ENCODE results near the gene LPCAT1. TPM values are rescaled to one million over a fixed set of nuclear protein-coding genes. Genes with fewer than 3 reads are reported as not detected.
A peak's percentile ranks its signal among the peaks of the same experiment; 100 is the strongest.

Gene LPCAT1
- total RNA-seq, 1 donor from 2014 or later = 41.9 TPM

DNA sequence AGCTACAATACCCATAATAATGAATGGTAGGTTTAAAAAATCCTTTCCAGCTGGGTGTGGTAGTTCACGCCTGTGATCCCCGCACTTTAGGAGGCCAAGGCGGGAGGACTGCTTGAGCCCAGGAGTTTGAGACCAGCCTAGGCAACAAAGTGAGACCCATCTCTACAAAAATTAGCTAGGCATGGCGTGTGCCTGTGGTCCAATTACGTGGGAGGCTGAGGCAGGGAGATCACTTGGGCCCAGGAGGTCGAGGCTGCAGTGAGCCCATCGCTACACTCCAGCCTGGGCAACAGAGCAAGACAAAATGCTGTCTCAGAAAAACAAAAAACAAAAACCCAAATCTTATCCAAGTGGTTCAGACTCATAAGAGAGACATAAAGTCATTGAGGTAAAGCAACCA lies 44.7 kb downstream of the LPCAT1 start:
- peaks cover 34% of the 10 kb centered on the region for H4K20me1 ChIP-seq (ENCODE audit: insufficient read depth, low read length)
- no peaks in the 10 kb centered on the region for H3K4me1 ChIP-seq (ENCODE audit: insufficient read depth, low read length)
- Mint-ChIP-seq H3K27ac (ENCODE audit: unreplicated experiment) (peak overlapping the region; percentile 18), H3K4me3 (ENCODE audit: unreplicated experiment) (no peak overlapping the region), H3K9me3 (ENCODE audit: unreplicated experiment) (no peaks in the 10 kb centered on the region), H3K4me1 (ENCODE audit: low read depth, unreplicated experiment) (no peaks in the 10 kb centered on the region), H3K27me3 (ENCODE audit: low read depth, unreplicated experiment) (no peaks in the 10 kb centered on the region), H3K36me3 (ENCODE audit: low read depth, unreplicated experiment) (peaks cover 15% of the 10 kb centered on the region)
- no peak overlapping the region for H3K4me3 ChIP-seq (ENCODE audit: insufficient read depth, low read depth, low read length)
- no peaks in the 10 kb centered on the region for H3K27me3 ChIP-seq (ENCODE audit: insufficient read depth, low read length)
- no peaks in the 10 kb centered on the region for H3K9me3 ChIP-seq (ENCODE audit: insufficient read depth, low read depth, low read length)
- no peaks in the 10 kb centered on the region for H3K79me2 ChIP-seq (ENCODE audit: insufficient read depth, low read length)
- H3K27ac ChIP-seq (ENCODE audit: low read depth, low read length) = no peak overlapping the region
- TF ChIP-seq, protein P1, sequence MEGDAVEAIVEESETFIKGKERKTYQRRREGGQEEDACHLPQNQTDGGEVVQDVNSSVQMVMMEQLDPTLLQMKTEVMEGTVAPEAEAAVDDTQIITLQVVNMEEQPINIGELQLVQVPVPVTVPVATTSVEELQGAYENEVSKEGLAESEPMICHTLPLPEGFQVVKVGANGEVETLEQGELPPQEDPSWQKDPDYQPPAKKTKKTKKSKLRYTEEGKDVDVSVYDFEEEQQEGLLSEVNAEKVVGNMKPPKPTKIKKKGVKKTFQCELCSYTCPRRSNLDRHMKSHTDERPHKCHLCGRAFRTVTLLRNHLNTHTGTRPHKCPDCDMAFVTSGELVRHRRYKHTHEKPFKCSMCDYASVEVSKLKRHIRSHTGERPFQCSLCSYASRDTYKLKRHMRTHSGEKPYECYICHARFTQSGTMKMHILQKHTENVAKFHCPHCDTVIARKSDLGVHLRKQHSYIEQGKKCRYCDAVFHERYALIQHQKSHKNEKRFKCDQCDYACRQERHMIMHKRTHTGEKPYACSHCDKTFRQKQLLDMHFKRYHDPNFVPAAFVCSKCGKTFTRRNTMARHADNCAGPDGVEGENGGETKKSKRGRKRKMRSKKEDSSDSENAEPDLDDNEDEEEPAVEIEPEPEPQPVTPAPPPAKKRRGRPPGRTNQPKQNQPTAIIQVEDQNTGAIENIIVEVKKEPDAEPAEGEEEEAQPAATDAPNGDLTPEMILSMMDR (IDR thresholded peaks at IDR 0.05; ENCODE audit: insufficient read depth, low read depth, low read length) = no peak
- no peak for TF ChIP-seq EZH2 (IDR thresholded peaks at IDR 0.05; ENCODE audit: insufficient read depth, low read length)
- no peak overlapping the region for H3K9ac ChIP-seq (ENCODE audit: low read length)
- H3K36me3 ChIP-seq (ENCODE audit: insufficient read depth, low read length) = peaks cover 9% of the 10 kb centered on the region
- no peak overlapping the region for H2AFZ ChIP-seq (ENCODE audit: low read depth, low read length)
- no peak for FAIRE-seq
- no peak overlapping the region for H3K4me2 ChIP-seq (ENCODE audit: low read length)
- no peak for DNase-seq (ENCODE audit: low read depth)

DNA sequence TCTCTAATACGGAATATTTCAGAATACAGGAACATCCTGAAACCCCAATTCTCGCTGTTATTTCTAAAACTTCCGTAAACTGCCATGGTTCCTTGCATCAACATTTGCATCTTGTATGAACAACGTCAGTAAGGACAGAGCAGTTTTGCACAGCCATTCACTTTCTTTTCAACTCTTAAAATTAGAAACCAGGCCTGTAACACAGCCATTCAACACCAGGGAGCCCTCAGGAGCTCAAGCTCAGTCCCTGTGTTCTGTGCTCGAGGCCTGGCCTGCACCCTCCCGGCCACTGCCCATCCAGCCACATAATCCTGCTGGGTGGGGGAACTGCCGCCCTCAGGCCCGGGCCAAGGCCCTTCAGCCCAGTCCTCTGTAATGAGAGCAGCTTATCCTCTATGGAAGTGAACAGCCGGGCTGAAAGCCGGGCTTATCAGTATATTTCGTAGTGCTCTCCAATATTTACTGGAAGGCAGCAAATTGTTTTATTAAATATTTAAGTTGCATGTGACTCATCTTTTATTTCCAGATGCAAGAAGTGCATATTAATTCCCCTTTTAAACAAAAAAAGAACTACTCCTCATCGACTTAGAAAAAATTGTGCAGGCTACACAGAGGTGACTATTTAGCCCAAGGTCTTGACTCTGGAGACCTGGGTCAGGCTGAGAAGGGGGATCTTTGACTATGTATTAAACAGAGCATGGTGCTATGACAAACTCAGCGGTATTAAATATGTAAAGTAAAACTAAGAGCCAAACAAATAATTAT lies 45.3 kb downstream of the LPCAT1 start:
- Histone ChIP-seq H3K4me1 (ENCODE audit: insufficient read depth, low read length) (no peaks in the 10 kb centered on the region), H3K79me2 (ENCODE audit: insufficient read depth, low read length) (no peaks in the 10 kb centered on the region), H3K4me3 (ENCODE audit: insufficient read depth, low read depth, low read length) (no peak overlapping the region), H3K36me3 (ENCODE audit: insufficient read depth, low read length) (peaks cover 9% of the 10 kb centered on the region), H2AFZ (ENCODE audit: low read depth, low read length) (no peak overlapping the region), H3K4me2 (ENCODE audit: low read length) (no peak overlapping the region), H4K20me1 (ENCODE audit: insufficient read depth, low read length) (peaks cover 32% of the 10 kb centered on the region), H3K27me3 (ENCODE audit: insufficient read depth, low read length) (no peaks in the 10 kb centered on the region), H3K27ac (ENCODE audit: low read depth, low read length) (no peak overlapping the region), H3K9ac (ENCODE audit: low read length) (no peak overlapping the region), H3K9me3 (ENCODE audit: insufficient read depth, low read depth, low read length) (no peaks in the 10 kb centered on the region)
- no peak overlapping the region for H3K27ac Mint-ChIP-seq (ENCODE audit: unreplicated experiment)
- H3K9me3 Mint-ChIP-seq (ENCODE audit: unreplicated experiment) = no peaks in the 10 kb centered on the region
- no peak for FAIRE-seq
- H3K36me3 Mint-ChIP-seq (ENCODE audit: low read depth, unreplicated experiment) = peaks cover 20% of the 10 kb centered on the region
- no peaks in the 10 kb centered on the region for H3K27me3 Mint-ChIP-seq (ENCODE audit: low read depth, unreplicated experiment)
- no peaks in the 10 kb centered on the region for H3K4me1 Mint-ChIP-seq (ENCODE audit: low read depth, unreplicated experiment)
- H3K4me3 Mint-ChIP-seq (ENCODE audit: unreplicated experiment) = no peak overlapping the region
- no peak for DNase-seq (ENCODE audit: low read depth)
- TF ChIP-seq, protein P1 (IDR thresholded peaks at IDR 0.05; ENCODE audit: insufficient read depth, low read depth, low read length) = no peak

DNA sequence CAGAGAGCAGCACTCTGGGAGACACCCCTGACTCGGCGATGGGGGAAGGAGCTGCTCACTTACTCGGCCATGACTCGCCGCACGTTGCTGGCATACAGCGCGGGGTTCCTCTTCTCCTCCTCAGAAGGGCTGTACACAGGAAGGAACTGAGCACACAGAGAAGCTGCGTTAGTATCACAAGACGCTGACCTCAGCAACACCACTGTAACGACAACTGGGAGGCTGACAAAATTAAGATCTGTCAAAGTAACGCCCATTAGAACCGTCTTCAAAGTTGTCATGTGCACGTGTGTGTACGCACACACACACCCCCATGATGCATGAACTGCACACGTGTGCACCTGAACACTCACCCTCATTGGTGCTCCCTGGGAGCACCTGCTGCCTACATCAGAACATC lies 46.4 kb downstream of the LPCAT1 start:
- Histone ChIP-seq H3K4me2 (ENCODE audit: low read length) (no peak overlapping the region), H3K9me3 (ENCODE audit: insufficient read depth, low read depth, low read length) (no peaks in the 10 kb centered on the region)
- no peak overlapping the region for H3K27ac Mint-ChIP-seq (ENCODE audit: unreplicated experiment)

More for the DNA sequence above, 46.4 kb downstream of the LPCAT1 start:
- Histone ChIP-seq H4K20me1 (ENCODE audit: insufficient read depth, low read length) (peaks cover 26% of the 10 kb centered on the region), H3K9ac (ENCODE audit: low read length) (no peak overlapping the region), H3K4me3 (ENCODE audit: insufficient read depth, low read depth, low read length) (no peak overlapping the region), H2AFZ (ENCODE audit: low read depth, low read length) (no peak overlapping the region), H3K27ac (ENCODE audit: low read depth, low read length) (no peak overlapping the region), H3K79me2 (ENCODE audit: insufficient read depth, low read length) (no peaks in the 10 kb centered on the region), H3K27me3 (ENCODE audit: insufficient read depth, low read length) (no peaks in the 10 kb centered on the region), H3K4me1 (ENCODE audit: insufficient read depth, low read length) (no peaks in the 10 kb centered on the region), H3K36me3 (ENCODE audit: insufficient read depth, low read length) (peaks cover 9% of the 10 kb centered on the region)
- peaks cover 21% of the 10 kb centered on the region for H3K36me3 Mint-ChIP-seq (ENCODE audit: low read depth, unreplicated experiment)
- H3K4me3 Mint-ChIP-seq (ENCODE audit: unreplicated experiment) = no peak overlapping the region
- no peak for DNase-seq (ENCODE audit: low read depth)
- H3K4me1 Mint-ChIP-seq (ENCODE audit: low read depth, unreplicated experiment) = no peaks in the 10 kb centered on the region
- no peaks in the 10 kb centered on the region for H3K9me3 Mint-ChIP-seq (ENCODE audit: unreplicated experiment)
- no peak for FAIRE-seq
- TF ChIP-seq EZH2 (IDR thresholded peaks at IDR 0.05; ENCODE audit: insufficient read depth, low read length) = no peak
- TF ChIP-seq, protein P1 (IDR thresholded peaks at IDR 0.05; ENCODE audit: insufficient read depth, low read depth, low read length) = no peak
- H3K27me3 Mint-ChIP-seq (ENCODE audit: low read depth, unreplicated experiment) = no peaks in the 10 kb centered on the region
